ENCODE data around the gene MUC13.

DNA sequence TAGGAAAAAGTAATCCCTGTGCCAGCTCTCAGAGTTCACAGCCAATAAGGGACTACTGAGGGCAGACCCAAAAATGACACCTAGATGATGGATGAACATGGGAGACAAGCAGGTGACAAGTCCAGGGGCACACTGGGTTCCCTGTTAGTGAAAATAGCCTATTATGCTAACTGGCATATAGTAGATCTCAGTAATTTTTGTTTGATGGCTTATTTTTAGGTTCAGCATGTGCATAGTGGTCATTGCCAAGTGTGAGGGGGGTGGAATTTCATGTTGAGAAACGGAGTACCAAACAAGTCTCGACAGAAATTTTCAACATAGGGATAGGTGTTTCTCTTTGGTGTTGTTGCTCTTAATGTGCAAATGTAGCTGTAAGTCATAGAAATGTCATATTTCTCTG, 41.0 kb downstream of the MUC13 start:
- TF ChIP-seq, protein P1, sequence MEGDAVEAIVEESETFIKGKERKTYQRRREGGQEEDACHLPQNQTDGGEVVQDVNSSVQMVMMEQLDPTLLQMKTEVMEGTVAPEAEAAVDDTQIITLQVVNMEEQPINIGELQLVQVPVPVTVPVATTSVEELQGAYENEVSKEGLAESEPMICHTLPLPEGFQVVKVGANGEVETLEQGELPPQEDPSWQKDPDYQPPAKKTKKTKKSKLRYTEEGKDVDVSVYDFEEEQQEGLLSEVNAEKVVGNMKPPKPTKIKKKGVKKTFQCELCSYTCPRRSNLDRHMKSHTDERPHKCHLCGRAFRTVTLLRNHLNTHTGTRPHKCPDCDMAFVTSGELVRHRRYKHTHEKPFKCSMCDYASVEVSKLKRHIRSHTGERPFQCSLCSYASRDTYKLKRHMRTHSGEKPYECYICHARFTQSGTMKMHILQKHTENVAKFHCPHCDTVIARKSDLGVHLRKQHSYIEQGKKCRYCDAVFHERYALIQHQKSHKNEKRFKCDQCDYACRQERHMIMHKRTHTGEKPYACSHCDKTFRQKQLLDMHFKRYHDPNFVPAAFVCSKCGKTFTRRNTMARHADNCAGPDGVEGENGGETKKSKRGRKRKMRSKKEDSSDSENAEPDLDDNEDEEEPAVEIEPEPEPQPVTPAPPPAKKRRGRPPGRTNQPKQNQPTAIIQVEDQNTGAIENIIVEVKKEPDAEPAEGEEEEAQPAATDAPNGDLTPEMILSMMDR (IDR thresholded peaks at IDR 0.05), result no peak
- peak; percentile 58 for TF ChIP-seq EP300 (IDR thresholded peaks at IDR 0.05)
